Esophagus muscularis mucosa (tissue), 4 donors: ENCODE data around the gene BBS1.
A peak's percentile ranks its signal among the peaks of the same experiment; 100 is the strongest.

Experiments
- EP300 ChIP-seq: sonication (generic); formaldehyde crosslinking; IDR thresholded peaks from one replicate; pipeline ENCODE4 v1.6.1; 2017; ENCODE audit warnings: antibody characterized with exemption
- POLR2A ChIP-seq: fragments of 450-650 bp; IDR thresholded peaks from one replicate; pipeline ENCODE4 v1.6.1; 2017; ENCODE audit warnings: antibody characterized with exemption, moderate library complexity, mild to moderate bottlenecking, low read depth
- POLR2AphosphoS5 ChIP-seq, 2 donors: sonication (generic); formaldehyde crosslinking; IDR thresholded peaks; one replicate each; pipeline ENCODE4 v1.6.1; 2017; ENCODE audit warnings: antibody characterized with exemption in 2 of 2
- TF ChIP-seq, protein P1 (sequence below), 3 experiments: fragments of 200-600 bp in 2 of 3; fragments of 450-650 bp in 1 of 3; sonication (generic) in 2 of 3; IDR thresholded peaks; one replicate each; pipeline ENCODE4 v1.5.1; 2017 to 2019; ENCODE audit warnings: antibody characterized with exemption in 3 of 3, mild to moderate bottlenecking in 2 of 3, moderate library complexity in 1 of 3

- TF ChIP-seq, protein P1, sequence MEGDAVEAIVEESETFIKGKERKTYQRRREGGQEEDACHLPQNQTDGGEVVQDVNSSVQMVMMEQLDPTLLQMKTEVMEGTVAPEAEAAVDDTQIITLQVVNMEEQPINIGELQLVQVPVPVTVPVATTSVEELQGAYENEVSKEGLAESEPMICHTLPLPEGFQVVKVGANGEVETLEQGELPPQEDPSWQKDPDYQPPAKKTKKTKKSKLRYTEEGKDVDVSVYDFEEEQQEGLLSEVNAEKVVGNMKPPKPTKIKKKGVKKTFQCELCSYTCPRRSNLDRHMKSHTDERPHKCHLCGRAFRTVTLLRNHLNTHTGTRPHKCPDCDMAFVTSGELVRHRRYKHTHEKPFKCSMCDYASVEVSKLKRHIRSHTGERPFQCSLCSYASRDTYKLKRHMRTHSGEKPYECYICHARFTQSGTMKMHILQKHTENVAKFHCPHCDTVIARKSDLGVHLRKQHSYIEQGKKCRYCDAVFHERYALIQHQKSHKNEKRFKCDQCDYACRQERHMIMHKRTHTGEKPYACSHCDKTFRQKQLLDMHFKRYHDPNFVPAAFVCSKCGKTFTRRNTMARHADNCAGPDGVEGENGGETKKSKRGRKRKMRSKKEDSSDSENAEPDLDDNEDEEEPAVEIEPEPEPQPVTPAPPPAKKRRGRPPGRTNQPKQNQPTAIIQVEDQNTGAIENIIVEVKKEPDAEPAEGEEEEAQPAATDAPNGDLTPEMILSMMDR (IDR thresholded peaks at IDR 0.05): peak in 1 of 3 experiments; percentile 26
- TF ChIP-seq POLR2AphosphoS5 (IDR thresholded peaks at IDR 0.05) (peak; percentile 69 to 86), POLR2A (no peak), EP300 (no peak)
Observed at GRCh38 chr11:66568124-66568916, 57.9 kb downstream of the BBS1 start, which contains the start of gene CTSF.
